IPS-15b (cell line): ENCODE measurements around the gene CACNB4.
A peak's percentile ranks its signal among the peaks of the same experiment; 100 is the strongest.

Source experiments
- H3K27me3 ChIP-seq: one replicate; pipeline ENCODE4 v1.6.1; 2013; ENCODE audit warnings: low read length; ENCODE audit not compliant: control insufficient read depth, insufficient read depth
- H3K36me3 ChIP-seq: one replicate; pipeline ENCODE4 v1.6.1; 2013; ENCODE audit warnings: low read length; ENCODE audit not compliant: control insufficient read depth, insufficient read depth
- H3K4me1 ChIP-seq: one replicate; pipeline ENCODE4 v1.6.1; 2013; ENCODE audit warnings: mild to moderate bottlenecking, low read length; ENCODE audit not compliant: control insufficient read depth, insufficient read depth
- H3K4me3 ChIP-seq: one replicate; pipeline ENCODE4 v1.5.1; 2013; ENCODE audit warnings: low read depth, low read length
- H3K9ac ChIP-seq: one replicate; pipeline ENCODE4 v1.6.1; 2013; ENCODE audit warnings: low read depth, mild to moderate bottlenecking, low read length
- H3K9me3 ChIP-seq: one replicate; pipeline ENCODE4 v1.6.1; 2013; ENCODE audit warnings: mild to moderate bottlenecking, low read length; ENCODE audit not compliant: control insufficient read depth, insufficient read depth

The CACNB4 gene

DNA sequence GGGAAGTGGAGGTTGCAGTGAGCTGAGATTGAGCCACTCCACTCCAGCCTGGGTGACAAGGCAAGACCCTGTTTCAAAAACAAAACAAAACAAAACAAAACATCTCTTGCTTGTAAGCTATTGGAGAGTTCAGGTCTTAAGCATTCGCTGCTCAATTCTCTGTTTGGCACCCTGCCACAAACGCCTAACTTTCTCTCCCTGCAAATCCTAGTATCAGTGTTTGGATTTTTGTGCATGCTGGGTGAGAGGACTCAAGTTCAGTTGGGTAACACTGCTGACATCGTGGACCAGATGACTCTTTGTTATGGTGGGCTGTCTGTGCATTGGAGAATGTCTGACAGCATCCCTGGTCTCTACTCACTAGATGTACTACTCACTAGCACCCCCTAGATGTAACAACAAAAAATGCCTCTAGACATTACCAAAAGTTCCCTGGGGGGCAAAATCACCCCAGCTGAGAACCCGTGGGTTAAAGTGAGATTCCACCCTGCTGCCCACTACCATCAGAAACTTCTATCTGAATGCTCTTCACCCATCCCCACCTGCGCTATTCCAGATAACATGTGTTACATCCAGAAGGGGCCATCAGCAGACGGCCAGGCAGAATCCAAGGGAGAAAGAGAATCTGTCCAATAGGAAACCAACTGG is 50.9 kb downstream of the CACNB4 start:
- Histone ChIP-seq H3K36me3 (no peaks in the 10 kb centered on the region), H3K9ac (no peak overlapping the region), H3K9me3 (no peaks in the 10 kb centered on the region), H3K4me3 (no peak overlapping the region), H3K4me1 (peaks cover 12% of the 10 kb centered on the region), H3K27me3 (no peaks in the 10 kb centered on the region)

DNA sequence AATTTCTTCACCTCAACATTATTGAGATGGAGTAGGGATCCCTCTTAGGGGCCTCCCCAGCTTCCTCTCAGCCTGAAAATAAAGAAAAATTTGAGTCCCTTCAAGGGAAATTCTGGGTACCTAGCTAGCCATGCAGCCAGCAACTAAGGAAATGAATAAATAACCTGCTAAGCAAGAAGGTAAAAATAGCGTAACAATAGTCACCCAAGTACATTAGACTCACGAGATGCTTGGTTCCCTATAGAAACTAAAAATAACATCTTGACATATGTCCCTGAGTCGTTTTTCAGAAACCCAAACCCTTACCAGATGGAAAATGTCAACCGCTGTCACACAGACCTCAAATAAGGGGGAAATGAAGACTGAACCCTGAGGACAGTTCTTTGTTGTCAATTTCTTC is 51.9 kb downstream of the CACNB4 start:
- H3K9ac ChIP-seq, result no peak overlapping the region
- H3K9me3 ChIP-seq, result no peaks in the 10 kb centered on the region
- H3K27me3 ChIP-seq, result no peaks in the 10 kb centered on the region
- no peak overlapping the region for H3K4me3 ChIP-seq
- no peaks in the 10 kb centered on the region for H3K36me3 ChIP-seq
- H3K4me1 ChIP-seq, result peaks cover 12% of the 10 kb centered on the region

DNA sequence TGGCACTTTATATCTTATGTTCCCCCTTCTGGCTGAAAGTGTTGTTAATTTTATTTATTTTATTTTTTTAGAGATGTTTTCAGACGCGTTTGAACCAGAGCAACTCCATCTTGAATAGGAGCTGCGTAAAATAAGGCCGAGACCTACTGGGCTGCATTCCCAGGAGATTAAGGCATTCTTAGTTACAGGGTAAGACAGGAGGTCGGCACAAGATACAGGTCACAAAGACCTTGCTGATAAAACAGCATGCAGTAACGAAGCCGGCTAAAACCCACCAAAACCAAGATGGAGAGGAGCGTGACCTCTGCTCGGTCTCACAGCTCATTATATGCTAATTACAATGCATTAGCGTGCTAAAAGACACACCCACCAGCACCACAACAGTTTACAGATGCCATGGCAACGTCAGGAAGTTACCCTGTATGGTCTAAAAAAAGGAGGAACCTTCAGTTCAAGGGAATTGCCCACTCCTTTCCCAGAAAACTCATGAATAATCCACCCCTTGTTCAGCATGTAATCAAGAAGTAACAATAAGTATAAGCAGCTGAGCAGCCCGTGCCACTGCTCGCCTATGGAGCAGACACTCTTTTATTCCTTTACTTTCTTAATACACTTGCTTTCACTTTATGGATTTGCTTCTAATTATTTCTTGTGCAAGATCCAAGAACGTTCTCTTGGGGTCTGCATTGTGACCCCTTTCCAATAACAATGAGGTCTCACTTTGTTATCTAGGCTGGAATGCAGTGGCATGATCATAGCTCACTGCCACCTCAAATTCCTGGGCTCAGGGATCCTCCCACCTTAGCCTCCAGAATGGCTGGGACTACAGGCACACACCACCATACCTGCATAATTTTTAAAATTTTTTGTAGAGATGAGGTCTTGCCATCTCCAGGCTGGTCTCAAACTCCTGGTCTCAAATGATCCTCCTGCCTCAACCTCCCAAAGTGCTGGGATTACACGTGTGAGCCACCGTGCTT is 55.9 kb downstream of the CACNB4 start:
- Histone ChIP-seq H3K4me1 (no peaks in the 10 kb centered on the region), H3K9me3 (no peaks in the 10 kb centered on the region), H3K27me3 (no peaks in the 10 kb centered on the region), H3K9ac (no peak overlapping the region), H3K36me3 (no peaks in the 10 kb centered on the region), H3K4me3 (no peak overlapping the region)

DNA sequence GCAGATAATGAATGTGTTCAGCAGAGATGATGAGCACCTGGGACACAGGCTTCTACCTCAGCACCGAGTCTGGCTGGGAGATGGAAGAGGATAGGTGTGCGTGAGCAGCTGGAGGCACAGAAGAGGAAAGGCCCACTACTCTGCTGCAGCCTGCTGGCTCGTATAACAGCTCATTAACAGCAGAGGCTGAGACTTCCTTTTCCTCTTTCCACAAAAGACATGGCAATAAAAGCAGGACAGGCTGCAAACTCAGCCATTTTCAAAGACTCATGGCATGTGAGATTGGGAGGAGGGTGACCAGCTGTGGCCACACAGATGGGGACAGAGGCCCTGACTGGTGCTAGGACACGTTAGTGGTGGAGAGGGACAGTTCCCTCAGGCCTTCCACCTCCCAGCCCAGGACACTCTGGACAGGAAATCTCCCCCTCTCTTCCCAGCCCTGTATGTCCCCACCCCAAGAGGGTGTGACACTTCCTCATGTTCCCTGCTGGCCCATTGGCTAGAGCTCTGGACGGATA is 60.3 kb downstream of the CACNB4 start:
- Histone ChIP-seq H3K9me3 (no peaks in the 10 kb centered on the region), H3K36me3 (no peaks in the 10 kb centered on the region), H3K9ac (no peak overlapping the region), H3K4me3 (no peak overlapping the region), H3K4me1 (peaks cover 11% of the 10 kb centered on the region), H3K27me3 (no peaks in the 10 kb centered on the region)

DNA sequence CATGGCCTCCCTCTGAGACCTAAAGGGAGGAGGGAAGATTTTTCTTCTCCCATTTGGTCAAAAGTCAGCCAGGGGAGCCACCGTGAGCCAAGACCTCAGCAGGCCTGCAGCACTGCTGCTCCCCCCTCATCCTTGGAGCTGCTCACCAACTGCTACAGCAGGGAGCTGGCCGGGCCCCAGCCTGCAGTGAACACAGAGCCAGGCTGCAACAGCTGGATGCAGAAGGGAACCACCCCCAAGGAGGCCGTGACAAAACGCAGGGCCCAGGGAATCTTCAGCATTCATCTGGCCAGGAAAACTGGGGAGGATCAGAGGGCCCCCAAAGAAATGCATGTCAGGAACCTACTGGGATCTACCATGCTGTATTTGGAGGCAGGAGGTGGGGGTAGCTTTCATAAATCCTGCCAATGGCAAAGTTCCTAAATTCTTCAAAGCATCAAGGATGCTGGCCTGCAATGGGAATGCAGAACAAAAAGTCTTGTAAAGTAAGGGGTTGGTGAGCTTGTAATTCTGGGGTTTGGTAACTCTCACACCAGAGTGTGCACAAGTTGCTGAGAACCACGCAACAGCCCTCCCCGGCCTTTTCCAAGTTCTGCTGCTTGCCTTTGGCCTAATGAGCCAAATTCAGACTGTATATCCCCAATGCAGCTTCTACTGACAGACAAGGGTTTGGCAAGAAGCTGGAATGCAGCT is 61.0 kb downstream of the CACNB4 start:
- H3K4me3 ChIP-seq, result no peak overlapping the region
- H3K9ac ChIP-seq, result no peak overlapping the region
- peaks cover 17% of the 10 kb centered on the region for H3K4me1 ChIP-seq
- no peaks in the 10 kb centered on the region for H3K9me3 ChIP-seq
- no peaks in the 10 kb centered on the region for H3K27me3 ChIP-seq
- H3K36me3 ChIP-seq, result no peaks in the 10 kb centered on the region

DNA sequence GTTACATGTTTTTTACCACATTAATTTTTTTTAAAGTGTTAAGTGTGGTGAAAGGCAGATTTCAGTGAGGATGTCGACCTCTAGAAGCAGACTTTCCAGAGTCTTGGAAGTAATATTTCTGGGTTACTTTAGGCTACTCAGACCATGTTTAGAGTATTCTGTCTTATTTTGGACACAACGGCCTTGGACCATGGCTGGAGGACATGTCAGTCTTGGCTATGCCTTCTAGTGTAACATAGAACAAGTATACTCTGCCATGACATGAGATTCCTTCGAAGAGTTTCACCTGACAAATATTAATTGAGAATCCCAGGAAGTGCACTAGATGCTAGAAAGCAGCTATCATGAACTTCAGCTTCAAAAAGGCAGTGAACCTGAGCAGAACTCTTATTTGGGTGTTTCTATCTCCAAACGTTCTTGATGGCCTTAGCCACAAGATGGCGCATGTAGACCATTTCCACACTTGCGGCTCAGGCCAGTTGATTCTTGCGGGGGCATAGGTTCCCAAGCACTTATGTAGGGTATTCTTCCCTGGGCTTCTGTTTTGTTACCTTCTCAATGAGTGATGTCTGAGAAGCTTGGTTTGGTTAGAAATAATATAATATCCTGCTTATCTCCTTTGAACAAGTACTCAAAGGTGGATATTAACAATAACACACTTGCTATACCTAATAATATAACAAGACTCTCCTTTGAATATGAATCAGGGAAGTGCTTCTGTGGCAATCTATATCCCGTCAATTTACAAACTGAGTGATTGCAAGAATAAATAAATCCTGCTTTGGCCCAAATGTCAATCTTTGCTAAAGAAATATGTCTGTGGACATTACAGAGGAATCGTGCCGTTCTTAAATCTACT is 62.0 kb downstream of the CACNB4 start:
- no peaks in the 10 kb centered on the region for H3K9me3 ChIP-seq
- H3K27me3 ChIP-seq, result no peaks in the 10 kb centered on the region
- no peaks in the 10 kb centered on the region for H3K36me3 ChIP-seq
- H3K4me1 ChIP-seq, result peaks cover 17% of the 10 kb centered on the region
- no peak overlapping the region for H3K4me3 ChIP-seq
- H3K9ac ChIP-seq, result no peak overlapping the region

DNA sequence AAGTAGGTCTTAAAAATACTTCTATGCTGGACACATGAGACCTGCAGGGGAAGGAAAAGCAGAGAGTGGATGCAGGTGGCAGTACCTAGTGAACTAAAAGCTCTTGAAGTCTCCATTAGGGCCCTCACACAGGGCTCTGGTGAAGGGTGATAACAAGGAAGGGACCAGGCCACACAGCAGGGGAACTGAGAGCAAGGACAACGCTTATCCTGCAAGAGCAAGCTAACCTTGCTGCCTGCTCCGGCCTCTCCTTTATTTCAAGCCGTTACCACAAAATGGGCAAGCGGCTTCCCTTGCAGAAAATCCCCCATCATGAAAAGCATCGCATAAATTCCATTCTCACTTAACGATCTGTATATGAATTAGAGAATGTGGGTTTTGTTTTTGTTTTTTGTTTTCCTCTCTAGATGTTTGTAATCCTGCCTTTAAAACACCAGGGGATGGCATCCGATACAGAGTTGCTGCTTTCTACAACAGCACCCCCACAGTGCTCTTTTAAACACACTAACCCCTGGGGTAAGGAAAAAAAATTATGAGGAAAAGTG is 64.5 kb downstream of the CACNB4 start:
- Histone ChIP-seq H3K9ac (peak overlapping the region; percentile 32), H3K4me1 (peaks cover 17% of the 10 kb centered on the region), H3K4me3 (no peak overlapping the region), H3K36me3 (no peaks in the 10 kb centered on the region), H3K27me3 (no peaks in the 10 kb centered on the region), H3K9me3 (no peaks in the 10 kb centered on the region)

DNA sequence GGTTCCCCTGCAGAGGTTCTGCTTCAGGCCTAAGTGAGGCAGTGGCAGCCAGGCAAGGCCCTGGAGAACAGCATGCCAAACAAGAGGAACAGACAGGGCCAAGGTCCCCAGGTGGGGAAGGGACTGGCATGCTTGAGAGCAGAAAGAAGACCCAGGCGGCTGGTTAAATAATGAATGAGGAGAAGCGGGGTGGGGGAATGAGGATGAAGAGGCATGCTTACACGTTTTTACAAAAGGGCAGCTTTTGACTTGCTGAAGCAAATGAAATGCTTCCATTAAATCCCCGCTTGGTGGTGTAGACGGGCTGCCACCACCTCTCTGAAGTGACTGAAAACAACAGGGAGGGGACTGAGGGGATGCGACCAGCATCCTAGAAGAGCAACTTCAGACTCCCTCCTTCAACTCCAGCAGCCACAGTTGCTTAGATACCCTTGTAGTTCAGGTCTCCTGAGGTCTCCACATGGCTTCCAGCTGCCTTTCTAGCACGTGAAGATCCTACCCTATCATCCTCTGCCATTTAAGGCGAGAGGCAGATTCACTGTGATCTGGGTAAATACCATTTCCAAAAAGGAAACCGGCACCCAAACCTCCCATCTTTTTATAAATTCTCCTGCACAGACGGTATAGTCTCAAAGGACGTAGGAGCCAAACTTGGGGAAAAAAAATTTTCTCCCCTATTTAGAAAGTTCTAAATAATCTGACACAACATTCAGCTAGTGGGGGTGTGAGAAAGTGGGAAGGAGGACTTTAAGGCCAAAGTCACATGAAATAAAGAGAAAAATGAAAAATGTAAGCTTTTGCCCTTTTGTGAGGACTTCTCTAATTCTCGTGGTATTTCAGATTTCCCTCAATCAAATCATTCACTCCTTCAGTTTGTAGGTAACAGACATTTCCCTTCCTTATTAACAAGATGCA is 65.6 kb downstream of the CACNB4 start:
- Histone ChIP-seq H3K9ac (no peak overlapping the region), H3K4me1 (peaks cover 17% of the 10 kb centered on the region), H3K36me3 (no peaks in the 10 kb centered on the region), H3K4me3 (no peak overlapping the region), H3K27me3 (no peaks in the 10 kb centered on the region), H3K9me3 (no peaks in the 10 kb centered on the region)

DNA sequence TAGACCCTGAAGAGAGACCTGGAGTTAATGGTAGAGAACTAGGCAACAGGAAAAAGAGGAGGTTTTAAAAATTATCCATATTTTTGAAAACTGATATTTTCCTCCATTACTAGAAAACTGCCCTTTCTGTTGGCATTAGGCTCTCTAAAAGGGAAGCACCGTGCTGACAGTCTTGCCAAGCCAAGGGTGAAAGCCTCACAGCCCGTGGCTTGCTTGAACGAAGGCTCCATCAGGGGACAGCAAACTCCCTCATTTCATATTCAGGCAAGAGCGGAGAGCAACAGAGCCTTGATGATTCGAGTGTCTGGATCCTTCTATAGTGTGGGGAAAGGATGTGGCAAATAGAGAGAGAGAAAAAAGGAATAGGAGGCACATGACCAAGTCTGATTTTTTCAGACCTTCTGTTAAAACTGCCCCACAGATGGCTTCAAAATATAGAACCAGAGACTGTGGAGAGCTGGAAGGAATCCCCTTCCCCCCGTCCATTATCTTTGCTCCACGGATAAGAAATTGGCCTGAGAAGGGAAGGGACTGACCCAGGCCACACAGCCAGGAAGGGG is 67.0 kb downstream of the CACNB4 start:
- no peak overlapping the region for H3K4me3 ChIP-seq

More for the DNA sequence above, 67.0 kb downstream of the CACNB4 start:
- Histone ChIP-seq H3K27me3 (no peaks in the 10 kb centered on the region), H3K4me1 (peaks cover 17% of the 10 kb centered on the region), H3K36me3 (no peaks in the 10 kb centered on the region), H3K9ac (no peak overlapping the region), H3K9me3 (no peaks in the 10 kb centered on the region)
